SK-N-SH (cell line): ENCODE results near the gene COL23A1.

Experiments used
- FOXM1 ChIP-seq: IDR thresholded peaks from 2 replicates; pipeline ENCODE4 v1.4.0; 2012; ENCODE audit warnings: low read depth, mild to moderate bottlenecking
- NRF1 ChIP-seq: IDR thresholded peaks from 2 replicates; pipeline ENCODE4 v1.6.1; 2012; ENCODE audit warnings: low read depth, mild to moderate bottlenecking, low read length
- RXRA ChIP-seq: IDR thresholded peaks from 2 replicates; pipeline ENCODE4 v1.4.0; 2012; ENCODE audit warnings: low read depth, mild to moderate bottlenecking, borderline replicate concordance
- TCF12 ChIP-seq: IDR thresholded peaks from 2 replicates; pipeline ENCODE4 v1.4.0; 2012
- TF ChIP-seq, protein P1 (sequence below): fragments of 200-600 bp; sonication (generic); IDR thresholded peaks from 2 replicates; pipeline ENCODE4 v1.6.1; 2017; ENCODE audit warnings: antibody characterized with exemption, mild to moderate bottlenecking, moderate library complexity
- TF ChIP-seq, protein P2 (sequence below): IDR thresholded peaks from 2 replicates; pipeline ENCODE4 v1.6.1; 2012; ENCODE audit warnings: mild to moderate bottlenecking, low read depth, low read length, moderate library complexity

DNA sequence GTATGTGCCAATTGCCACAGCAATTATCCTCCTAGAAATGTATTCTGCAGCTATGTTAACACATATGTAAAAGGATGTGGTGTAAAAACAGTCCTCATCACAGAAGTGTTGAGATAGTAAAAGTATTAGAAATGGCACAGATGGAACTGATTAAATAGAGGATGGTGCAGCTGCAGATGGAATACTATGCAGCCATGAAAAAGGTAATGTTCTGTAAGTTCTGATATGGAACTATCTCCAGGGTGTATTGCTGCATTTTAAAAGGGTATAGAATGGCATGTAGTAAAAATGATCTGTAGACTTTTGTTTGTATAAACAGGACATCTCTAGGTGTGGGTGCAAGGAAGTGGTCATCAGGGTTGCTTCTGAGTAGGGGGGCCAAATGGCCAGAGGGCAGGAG, 294.6 kb downstream of the COL23A1 start:
- TF ChIP-seq FOXM1 = no peak
- TF ChIP-seq, protein P1, sequence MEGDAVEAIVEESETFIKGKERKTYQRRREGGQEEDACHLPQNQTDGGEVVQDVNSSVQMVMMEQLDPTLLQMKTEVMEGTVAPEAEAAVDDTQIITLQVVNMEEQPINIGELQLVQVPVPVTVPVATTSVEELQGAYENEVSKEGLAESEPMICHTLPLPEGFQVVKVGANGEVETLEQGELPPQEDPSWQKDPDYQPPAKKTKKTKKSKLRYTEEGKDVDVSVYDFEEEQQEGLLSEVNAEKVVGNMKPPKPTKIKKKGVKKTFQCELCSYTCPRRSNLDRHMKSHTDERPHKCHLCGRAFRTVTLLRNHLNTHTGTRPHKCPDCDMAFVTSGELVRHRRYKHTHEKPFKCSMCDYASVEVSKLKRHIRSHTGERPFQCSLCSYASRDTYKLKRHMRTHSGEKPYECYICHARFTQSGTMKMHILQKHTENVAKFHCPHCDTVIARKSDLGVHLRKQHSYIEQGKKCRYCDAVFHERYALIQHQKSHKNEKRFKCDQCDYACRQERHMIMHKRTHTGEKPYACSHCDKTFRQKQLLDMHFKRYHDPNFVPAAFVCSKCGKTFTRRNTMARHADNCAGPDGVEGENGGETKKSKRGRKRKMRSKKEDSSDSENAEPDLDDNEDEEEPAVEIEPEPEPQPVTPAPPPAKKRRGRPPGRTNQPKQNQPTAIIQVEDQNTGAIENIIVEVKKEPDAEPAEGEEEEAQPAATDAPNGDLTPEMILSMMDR = no peak
- no peak for TF ChIP-seq NRF1
- no peak for TF ChIP-seq TCF12
- TF ChIP-seq, protein P2, sequence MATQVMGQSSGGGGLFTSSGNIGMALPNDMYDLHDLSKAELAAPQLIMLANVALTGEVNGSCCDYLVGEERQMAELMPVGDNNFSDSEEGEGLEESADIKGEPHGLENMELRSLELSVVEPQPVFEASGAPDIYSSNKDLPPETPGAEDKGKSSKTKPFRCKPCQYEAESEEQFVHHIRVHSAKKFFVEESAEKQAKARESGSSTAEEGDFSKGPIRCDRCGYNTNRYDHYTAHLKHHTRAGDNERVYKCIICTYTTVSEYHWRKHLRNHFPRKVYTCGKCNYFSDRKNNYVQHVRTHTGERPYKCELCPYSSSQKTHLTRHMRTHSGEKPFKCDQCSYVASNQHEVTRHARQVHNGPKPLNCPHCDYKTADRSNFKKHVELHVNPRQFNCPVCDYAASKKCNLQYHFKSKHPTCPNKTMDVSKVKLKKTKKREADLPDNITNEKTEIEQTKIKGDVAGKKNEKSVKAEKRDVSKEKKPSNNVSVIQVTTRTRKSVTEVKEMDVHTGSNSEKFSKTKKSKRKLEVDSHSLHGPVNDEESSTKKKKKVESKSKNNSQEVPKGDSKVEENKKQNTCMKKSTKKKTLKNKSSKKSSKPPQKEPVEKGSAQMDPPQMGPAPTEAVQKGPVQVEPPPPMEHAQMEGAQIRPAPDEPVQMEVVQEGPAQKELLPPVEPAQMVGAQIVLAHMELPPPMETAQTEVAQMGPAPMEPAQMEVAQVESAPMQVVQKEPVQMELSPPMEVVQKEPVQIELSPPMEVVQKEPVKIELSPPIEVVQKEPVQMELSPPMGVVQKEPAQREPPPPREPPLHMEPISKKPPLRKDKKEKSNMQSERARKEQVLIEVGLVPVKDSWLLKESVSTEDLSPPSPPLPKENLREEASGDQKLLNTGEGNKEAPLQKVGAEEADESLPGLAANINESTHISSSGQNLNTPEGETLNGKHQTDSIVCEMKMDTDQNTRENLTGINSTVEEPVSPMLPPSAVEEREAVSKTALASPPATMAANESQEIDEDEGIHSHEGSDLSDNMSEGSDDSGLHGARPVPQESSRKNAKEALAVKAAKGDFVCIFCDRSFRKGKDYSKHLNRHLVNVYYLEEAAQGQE = no peak
- no peak for TF ChIP-seq RXRA
